NCI-H226 (cell line): ENCODE results near the gene SLC23A1.
"Not testable (repeated sequence)": the region's sequence is repeated elsewhere in the genome, so short reads cannot be mapped to it uniquely, and the experiment has no call there.

ENCODE experiments used
- DNase-seq: peaks from one replicate; pipeline ENCODE4 v3.0.0-alpha.2; 2015

The SLC23A1 gene

GRCh38 chr5:139388198-139388821 is 5.2 kb upstream of the SLC23A1 start:
- DNase-seq: peak; percentile 29

- peak; percentile 7 for DNase-seq
Observed at GRCh38 chr5:139387611-139388197, 4.6 kb upstream of the SLC23A1 start.

GRCh38 chr5:139386956-139387355 is 3.9 kb upstream of the SLC23A1 start:
- DNase-seq: not testable (repeated sequence)

GRCh38 chr5:139386050-139386438 is 2.9 kb upstream of the SLC23A1 start:
- DNase-seq: no peak

GRCh38 chr5:139385061-139386049 is 2.3 kb upstream of the SLC23A1 start:
- DNase-seq: no peak

GRCh38 chr5:139384591-139385051 is 1.5 kb upstream of the SLC23A1 start:
- DNase-seq: no peak

- DNase-seq: no peak
Observed at GRCh38 chr5:139383993-139384590, 995 bp upstream of the SLC23A1 start.

GRCh38 chr5:139382807-139383206 is 290 bp downstream of the SLC23A1 start:
- DNase-seq: no peak

GRCh38 chr5:139381837-139382761 is 998 bp downstream of the SLC23A1 start:
- DNase-seq: no peak

- no peak for DNase-seq
Observed at GRCh38 chr5:139379626-139380449, 3.3 kb downstream of the SLC23A1 start.

GRCh38 chr5:139378941-139379361 is 4.1 kb downstream of the SLC23A1 start:
- no peak for DNase-seq

- DNase-seq: no peak
Observed at GRCh38 chr5:139378101-139378825, 4.8 kb downstream of the SLC23A1 start.

- DNase-seq: no peak
Observed at GRCh38 chr5:139377226-139377625, 5.9 kb downstream of the SLC23A1 start.

- DNase-seq: no peak
Observed at GRCh38 chr5:139376364-139376763, 6.7 kb downstream of the SLC23A1 start.

GRCh38 chr5:139374909-139375308 is 8.2 kb downstream of the SLC23A1 start:
- DNase-seq: no peak

- peak; percentile 44 for DNase-seq
Observed at GRCh38 chr5:139371482-139372435, 11.3 kb downstream of the SLC23A1 start.

- DNase-seq: no peak
Observed at GRCh38 chr5:139369181-139369580, 13.9 kb downstream of the SLC23A1 start.

GRCh38 chr5:139368613-139369012 is 14.5 kb downstream of the SLC23A1 start:
- no peak for DNase-seq

- no peak for DNase-seq
Observed at GRCh38 chr5:139364466-139364865, 18.6 kb downstream of the SLC23A1 start.
